Fibroblast of the conjunctiva (primary cell): ENCODE results near the gene ZFAND3.

ENCODE experiments used
- DNase-seq: peaks from one replicate; pipeline ENCODE4 v3.0.0-alpha.2; 2010; ENCODE audit warnings: low read depth

The ZFAND3 gene

GRCh38 chr6:38134704-38135088, 315.2 kb downstream of the ZFAND3 start:
- DNase-seq: no peak

GRCh38 chr6:38136547-38136946, 317.0 kb downstream of the ZFAND3 start:
- DNase-seq: no peak

- no peak for DNase-seq
Measured at GRCh38 chr6:38137608-38138265, 318.2 kb downstream of the ZFAND3 start.

- no peak for DNase-seq
Measured at GRCh38 chr6:38138374-38138773, 318.8 kb downstream of the ZFAND3 start.

- DNase-seq: no peak
Measured at GRCh38 chr6:38141085-38141484, 321.6 kb downstream of the ZFAND3 start.

GRCh38 chr6:38141716-38142115, 322.2 kb downstream of the ZFAND3 start:
- DNase-seq: no peak

GRCh38 chr6:38142178-38142902, 322.8 kb downstream of the ZFAND3 start:
- DNase-seq: no peak

- DNase-seq: no peak
Measured at GRCh38 chr6:38143191-38144150, 323.9 kb downstream of the ZFAND3 start.

GRCh38 chr6:38144365-38144945, 324.9 kb downstream of the ZFAND3 start:
- no peak for DNase-seq

- DNase-seq: no peak
Measured at GRCh38 chr6:38146021-38146733, 326.6 kb downstream of the ZFAND3 start.

- DNase-seq: no peak
Measured at GRCh38 chr6:38146734-38147027, 327.2 kb downstream of the ZFAND3 start.

GRCh38 chr6:38148606-38149005, 329.1 kb downstream of the ZFAND3 start:
- no peak for DNase-seq

- DNase-seq: no peak
Measured at GRCh38 chr6:38149531-38149930, 330.0 kb downstream of the ZFAND3 start.

- no peak for DNase-seq
Measured at GRCh38 chr6:38150021-38150420, 330.5 kb downstream of the ZFAND3 start.

GRCh38 chr6:38150681-38151296, 331.3 kb downstream of the ZFAND3 start:
- DNase-seq: no peak

GRCh38 chr6:38151580-38152500, 332.3 kb downstream of the ZFAND3 start:
- no peak for DNase-seq

GRCh38 chr6:38152620-38153019, 333.1 kb downstream of the ZFAND3 start:
- no peak for DNase-seq

- DNase-seq: no peak
Measured at GRCh38 chr6:38153076-38153797, 333.7 kb downstream of the ZFAND3 start.

GRCh38 chr6:38153798-38154345, 334.3 kb downstream of the ZFAND3 start:
- no peak for DNase-seq
